SW480 (cell line): ENCODE results near the gene ARL5A.

ENCODE experiments used
- DNase-seq: peaks from one replicate; pipeline ENCODE4 v3.0.0-alpha.2; 2016; ENCODE audit warnings: low spot score

Gene ARL5A

DNA sequence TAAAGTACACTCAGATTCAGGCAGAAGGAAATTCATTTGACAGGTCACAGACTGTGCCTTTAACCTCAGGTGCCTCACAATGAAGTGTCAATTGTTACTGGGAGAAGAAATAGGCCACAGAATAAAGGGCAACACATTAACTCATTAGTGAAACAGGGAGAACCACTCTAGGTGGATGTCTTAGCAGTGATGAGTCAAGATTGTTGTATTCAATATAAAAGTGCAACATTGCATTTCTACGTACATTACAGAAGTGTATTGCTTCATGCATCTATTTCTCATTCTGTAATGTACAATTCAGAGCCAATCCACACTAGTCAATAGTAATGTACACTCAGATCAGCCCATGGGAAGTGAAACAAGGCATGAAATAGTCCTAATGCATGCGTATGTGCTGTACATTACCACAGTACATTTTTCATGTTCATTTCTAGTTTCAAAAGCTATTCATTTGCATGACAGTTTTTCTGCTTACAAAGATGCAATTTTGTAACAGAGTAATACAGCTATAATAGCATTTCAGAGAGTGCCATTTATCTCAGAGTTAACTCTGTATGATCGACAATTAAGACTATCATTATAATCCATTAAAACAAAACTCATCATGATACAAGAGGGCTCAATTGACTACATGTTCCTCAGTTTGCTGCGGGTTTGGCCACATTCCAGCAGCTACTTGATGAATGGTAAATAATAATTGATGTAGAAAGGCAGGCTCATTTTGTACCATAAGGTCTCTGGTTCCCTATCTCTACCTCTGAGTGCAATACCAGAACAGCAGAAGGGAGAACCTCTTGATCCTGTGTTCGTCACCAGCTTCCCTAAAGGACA lies 12.2 kb upstream of the ARL5A start:
- DNase-seq, result no peak

- no peak for DNase-seq
These were observed 9.7 kb upstream of the ARL5A start for GRCh38 chr2:151837926-151838325.

DNA sequence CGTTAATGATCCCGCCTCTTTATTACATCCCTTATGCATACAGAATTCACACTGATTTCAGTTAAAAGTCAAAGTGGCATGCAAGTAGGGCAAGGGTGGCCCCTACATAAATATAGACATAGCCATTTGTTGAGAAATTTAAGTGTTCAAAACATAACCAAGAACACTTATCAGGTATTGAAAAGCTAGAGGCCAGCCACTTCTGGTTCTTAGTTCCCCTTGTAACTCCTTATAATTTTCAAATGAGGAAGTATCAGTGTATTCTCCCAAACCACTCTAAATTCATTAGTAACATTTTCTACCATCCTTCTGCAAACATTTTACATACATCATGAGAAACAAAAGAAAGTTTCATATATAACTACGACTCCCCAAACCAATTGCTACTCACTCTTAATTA lies 5.8 kb upstream of the ARL5A start:
- no peak for DNase-seq

DNA sequence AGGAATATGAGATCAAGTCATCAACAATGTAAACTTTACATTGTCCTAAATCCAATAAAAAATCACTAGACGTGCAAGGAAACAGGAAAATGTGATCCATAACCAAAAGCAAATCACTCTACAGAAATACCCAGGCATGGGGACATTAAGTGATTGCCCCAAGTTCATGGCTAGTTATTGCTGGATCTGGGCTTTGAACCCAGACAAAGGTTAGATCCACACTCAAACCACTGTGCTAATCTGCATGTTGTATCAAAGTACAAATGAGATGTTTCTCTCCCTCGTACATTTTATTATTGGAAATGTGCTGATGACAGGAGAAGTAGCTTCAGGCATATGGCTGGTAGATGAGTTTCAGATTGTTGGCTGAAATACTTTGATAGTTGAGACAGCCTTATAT lies 2.7 kb upstream of the ARL5A start:
- DNase-seq, result no peak

GRCh38 chr2:151828890-151829324 lies 686 bp upstream of the ARL5A start:
- DNase-seq, result no peak

GRCh38 chr2:151827564-151828142 lies 568 bp downstream of the ARL5A start:
- DNase-seq, result peak; percentile 25

DNA sequence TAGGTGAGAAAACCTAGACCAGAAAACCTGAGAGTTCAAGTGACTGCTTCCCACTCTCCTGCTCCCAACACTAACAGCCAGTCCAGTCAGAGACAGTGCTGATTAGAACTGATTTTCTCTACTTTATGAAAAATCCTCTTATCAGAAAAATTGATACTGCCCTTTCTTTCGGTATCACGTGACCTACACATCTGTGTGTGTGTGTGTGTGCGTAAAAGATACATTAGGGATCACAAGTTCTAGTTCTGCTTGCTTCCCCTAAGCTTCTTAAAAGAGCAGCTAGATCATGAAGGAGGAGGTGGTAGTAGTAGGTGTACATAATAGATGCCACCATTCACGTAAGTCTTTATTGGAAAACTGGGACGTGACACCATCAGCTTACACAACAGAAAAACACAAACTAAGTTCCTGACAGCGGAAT lies 1.5 kb downstream of the ARL5A start:
- no peak for DNase-seq

DNA sequence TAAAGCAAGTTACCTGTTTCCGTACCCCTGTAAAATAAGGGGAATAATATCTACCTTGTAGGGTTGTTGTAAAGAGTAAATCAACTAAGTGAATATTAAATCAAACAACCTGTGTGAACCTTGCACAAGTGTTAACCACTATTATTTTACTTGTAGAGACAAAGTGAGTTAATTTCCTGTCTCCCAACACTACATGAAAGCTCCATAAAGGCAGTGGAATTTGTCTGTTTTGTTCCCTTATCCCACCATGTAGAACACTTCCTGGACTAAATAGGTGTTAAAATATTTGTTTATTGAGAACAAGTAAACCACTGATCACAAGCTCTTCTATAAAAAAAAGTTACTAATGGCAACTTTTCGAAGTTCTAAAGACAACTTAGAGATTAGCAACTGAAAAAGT lies 3.3 kb downstream of the ARL5A start:
- no peak for DNase-seq

GRCh38 chr2:151823651-151824050 lies 4.6 kb downstream of the ARL5A start:
- no peak for DNase-seq

- no peak for DNase-seq
These were observed 8.3 kb downstream of the ARL5A start for GRCh38 chr2:151819920-151820319.

DNA sequence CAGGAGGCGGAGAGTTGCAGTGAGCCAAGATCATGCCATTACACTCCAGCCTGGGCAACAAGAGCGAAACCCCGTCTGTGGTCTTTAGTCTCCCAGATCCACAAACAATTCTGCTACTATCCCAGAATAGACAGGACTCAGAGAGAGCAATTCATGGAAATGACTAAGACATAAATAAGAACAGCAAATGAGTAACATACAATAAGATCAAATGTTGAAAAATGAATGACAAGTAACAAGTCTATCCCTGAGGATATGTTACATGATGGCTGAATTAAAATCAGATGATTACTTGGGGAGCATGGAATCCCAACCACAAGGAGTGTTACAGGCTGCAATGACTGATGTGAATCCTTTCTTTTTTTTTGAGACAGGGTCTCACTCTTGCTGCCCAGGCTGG lies 10.3 kb downstream of the ARL5A start:
- DNase-seq, result no peak

DNA sequence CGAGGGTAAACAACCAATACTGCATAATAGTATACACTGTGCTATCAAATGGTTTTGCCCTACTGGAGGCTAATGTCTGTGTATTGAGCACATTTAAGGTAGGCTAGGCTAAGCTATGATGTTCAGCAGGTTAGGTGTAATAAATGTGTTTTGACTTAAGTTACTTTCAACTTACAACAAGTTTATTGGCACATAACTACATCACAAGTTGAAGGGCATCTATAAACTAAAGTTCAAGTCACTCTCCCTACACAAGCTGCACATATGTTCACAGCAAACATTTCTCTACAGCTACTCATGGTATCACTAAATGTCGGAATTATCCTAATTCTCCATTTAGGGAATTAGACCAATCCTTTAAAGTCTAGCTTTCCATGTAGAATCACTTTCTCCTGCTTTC lies 11.4 kb downstream of the ARL5A start:
- no peak for DNase-seq

GRCh38 chr2:151815821-151816489 lies 12.3 kb downstream of the ARL5A start:
- no peak for DNase-seq

- DNase-seq, result no peak
These were observed 17.7 kb downstream of the ARL5A start for GRCh38 chr2:151810489-151810888.

- no peak for DNase-seq
These were observed 19.2 kb downstream of the ARL5A start for GRCh38 chr2:151809073-151809383.

DNA sequence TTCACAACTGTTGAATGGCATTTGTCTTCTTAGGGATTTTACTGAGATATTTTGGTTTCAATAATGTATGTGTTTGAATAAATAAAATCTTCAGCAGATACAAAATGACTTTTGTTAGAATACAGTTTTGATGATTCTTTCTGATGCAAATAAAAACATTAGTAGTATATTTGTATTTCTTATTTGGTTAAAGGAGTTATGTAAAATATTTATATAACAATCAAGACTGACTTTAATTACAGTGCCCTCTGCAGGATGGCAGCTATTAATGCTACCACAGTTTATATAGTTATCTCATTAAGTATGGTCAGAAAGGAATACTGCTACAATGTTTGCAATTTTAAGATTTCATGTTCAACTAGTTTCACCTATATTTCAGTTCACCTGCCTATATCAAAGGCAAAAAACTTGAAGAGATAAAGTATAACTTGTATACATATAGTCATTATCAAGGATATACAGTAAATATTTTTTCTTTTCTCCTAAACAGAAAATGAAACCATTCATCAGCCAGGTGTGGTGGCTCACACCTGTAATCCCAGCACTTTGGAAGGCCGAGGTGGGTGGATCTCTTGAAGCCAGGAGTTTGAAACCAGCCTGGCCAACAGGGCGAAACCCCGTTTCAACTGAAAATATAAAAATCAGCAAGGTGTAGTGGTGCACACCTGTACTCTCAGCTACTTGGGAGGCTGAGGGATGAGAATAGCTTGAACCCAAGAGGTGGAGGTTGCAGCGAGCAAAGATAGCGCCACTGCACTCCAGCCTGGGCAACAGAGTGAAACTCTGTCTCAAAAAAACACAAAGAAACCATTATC lies 19.8 kb downstream of the ARL5A start:
- DNase-seq, result no peak

DNA sequence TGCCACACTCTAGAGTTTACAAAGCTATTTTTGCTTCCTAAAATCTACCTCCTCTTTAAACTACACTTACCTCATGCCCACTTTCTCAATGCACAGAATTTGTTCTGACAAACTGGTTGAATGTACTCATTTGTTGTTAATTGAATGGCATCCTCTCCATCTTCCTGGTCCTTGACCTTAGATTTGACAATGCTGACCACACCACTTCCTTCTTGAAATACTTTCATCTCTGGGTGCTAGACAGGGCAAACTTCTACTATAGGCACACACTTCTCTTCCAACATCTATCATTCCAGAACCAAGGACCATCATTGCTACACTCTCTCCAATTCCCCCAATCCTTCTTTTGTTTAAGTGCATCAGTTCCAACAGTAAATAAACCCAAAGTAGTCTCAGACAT lies 22.3 kb downstream of the ARL5A start:
- DNase-seq, result no peak

DNA sequence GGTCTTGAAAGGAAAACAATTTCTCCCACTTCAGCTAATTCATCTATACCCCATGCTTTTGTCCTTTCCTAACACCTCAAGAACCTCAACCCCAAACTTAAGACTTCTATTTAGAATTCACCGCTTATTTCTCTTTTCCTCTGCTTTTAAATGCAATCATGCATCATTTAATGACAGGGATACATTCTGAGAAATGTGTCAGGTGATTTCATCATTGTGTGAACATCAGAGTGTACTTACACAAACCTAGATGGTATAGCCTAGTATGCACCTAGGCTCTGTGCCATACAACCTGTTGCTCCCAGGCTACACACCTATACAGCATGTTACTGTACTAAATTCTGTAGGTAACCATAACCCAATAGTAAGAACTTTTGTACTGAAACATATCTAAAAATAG lies 22.9 kb downstream of the ARL5A start:
- no peak for DNase-seq

DNA sequence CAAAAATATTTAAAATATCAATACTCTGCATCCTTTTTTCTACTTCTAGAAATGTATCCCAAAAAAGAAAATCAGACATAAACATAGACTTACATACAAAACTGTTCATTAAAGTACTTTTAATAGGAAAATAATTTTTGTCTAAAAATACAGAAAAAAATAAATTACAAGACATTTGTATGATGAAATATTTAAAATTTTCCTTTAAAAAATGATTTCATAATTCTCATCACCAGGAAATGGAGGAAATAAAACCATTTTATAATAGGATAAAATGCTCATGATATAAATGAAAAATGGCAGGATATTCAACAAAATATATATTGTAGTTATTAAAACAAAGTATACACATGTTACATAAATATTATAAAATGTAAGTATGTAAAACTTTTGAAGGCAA lies 24.4 kb downstream of the ARL5A start:
- DNase-seq, result no peak

GRCh38 chr2:151802315-151802714 lies 25.9 kb downstream of the ARL5A start:
- no peak for DNase-seq

DNA sequence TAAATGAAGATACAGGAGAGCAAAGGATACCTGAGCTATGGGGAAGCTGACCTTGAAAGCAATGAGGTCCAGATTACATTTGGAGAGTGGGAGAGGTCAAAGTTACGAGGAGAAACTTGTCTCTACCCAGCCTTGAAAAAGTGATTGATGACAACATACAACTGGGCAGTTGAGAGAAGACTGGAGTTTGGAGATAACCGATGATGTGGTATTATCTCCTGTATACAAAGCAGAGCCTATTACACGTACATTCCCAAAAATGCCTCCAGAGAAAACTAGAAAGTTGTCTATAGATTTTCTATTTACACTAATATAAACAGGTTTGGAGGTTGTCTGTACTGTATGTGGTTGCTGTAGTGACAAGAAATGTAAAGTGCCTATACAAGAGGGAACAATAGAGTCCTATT lies 28.3 kb downstream of the ARL5A start:
- no peak for DNase-seq

DNA sequence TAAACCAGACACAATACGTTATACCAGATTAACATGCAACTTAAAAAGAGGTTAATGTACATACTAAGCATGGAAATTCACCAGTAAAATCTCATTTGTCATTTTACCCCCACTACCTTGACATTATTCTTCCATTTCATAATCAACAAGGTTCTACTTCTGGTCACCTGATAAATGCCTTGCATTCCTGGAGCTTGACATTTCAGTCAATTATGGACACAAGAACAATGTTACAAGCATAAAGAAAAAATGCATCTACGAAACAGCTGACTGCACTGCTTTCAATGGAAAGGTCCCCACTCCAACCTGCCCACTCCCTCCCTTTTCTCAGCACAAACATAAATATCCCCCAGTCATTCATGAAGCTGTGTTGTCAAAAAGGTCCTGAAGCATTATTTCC lies 31.4 kb downstream of the ARL5A start:
- no peak for DNase-seq
